Neural progenitor cell (in vitro differentiated cells): ENCODE data around the gene GPR151.

ENCODE experiments used
- CTCF ChIP-seq: fragments of 200-600 bp; sonication (generic); IDR thresholded peaks from 2 replicates; pipeline ENCODE4 v1.5.1; 2017; ENCODE audit warnings: antibody characterized with exemption, mild to moderate bottlenecking
- EZH2 ChIP-seq: fragments of 200-600 bp; sonication (generic); IDR thresholded peaks from 2 replicates; pipeline ENCODE4 v1.6.1; 2017; ENCODE audit warnings: antibody characterized with exemption, mild to moderate bottlenecking, moderate library complexity
- EZH2phosphoT487 ChIP-seq: fragments of 200-600 bp; sonication (generic); IDR thresholded peaks from 2 replicates; pipeline ENCODE4 v1.6.1; 2017; ENCODE audit warnings: antibody characterized with exemption

DNA sequence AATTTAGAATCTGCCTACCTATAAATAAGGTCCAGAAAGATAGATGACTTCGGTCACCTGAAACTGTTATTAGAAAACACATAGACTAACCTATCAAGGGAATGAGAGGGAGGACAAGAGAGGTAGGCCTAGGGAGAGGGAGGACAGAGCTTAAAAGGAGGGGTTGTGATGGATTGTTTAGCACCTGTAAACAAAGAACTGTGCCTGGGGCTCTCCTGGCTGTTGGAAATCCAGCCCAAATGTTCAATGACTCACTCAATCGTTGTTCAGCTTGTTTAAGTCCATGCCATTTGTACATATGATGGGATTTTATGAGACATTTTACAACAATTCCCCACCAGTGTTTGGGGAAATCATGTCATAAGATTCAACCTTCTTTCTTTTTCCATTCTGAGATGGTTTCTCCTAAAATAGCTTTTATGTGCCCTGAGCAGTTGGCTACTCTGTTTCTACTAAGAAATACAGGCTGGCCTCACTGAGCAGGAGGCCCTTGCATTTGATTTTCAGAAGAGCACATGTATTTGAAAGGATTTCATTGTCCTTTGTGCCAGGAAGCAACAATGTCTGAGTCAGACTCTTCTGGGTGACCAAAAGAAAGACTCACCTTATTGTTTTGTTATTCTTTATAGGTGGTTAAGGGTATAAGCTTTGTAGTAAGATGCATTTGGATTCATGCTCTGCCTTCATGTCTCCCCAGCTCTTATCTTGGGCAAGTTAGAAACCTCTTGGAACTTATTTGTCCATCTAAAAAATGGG lies 48.2 kb upstream of the GPR151 start:
- TF ChIP-seq CTCF (no peak), EZH2phosphoT487 (no peak), EZH2 (no peak)
